Right lobe of liver (tissue), 4 donors: ENCODE data around the gene LIN54.

Experiments
- CTCF ChIP-seq, 4 donors: fragments of 200-600 bp in 3 of 4; fragments of 450-650 bp in 1 of 4; IDR thresholded peaks; one replicate each; pipeline versions ENCODE4 v1.5.1 to v1.8.0; 2016 to 2022; ENCODE audit warnings: antibody characterized with exemption in 4 of 4, mild to moderate bottlenecking in 2 of 4
- POLR2A ChIP-seq: fragments of 450-650 bp; IDR thresholded peaks from one replicate; pipeline ENCODE4 v1.6.1; 2017; ENCODE audit warnings: antibody characterized with exemption, mild to moderate bottlenecking
- donor health status: DM: no; HTN: no; CAD: no.
- donor health status: DM: no; HTN: no; CAD: no.
- donor health status: DM: no; HTN: yes; CAD: no.

- no peak for TF ChIP-seq CTCF (IDR thresholded peaks at IDR 0.05)
- TF ChIP-seq POLR2A, result no peak
Observed at GRCh38 chr4:83029688-83030087, 19.1 kb upstream of the LIN54 start.
